HG03575 (cell line): ENCODE data around the gene FOXJ3.

Experiments
- ATAC-seq: cut with Tn5 transposase; IDR thresholded peaks from one replicate; pipeline ENCODE4 v1.9.1; 2021; ENCODE audit not compliant: unreplicated experiment, insufficient number of reproducible peaks, low FRiP score; ENCODE audit errors: extremely low read depth

Gene FOXJ3

DNA sequence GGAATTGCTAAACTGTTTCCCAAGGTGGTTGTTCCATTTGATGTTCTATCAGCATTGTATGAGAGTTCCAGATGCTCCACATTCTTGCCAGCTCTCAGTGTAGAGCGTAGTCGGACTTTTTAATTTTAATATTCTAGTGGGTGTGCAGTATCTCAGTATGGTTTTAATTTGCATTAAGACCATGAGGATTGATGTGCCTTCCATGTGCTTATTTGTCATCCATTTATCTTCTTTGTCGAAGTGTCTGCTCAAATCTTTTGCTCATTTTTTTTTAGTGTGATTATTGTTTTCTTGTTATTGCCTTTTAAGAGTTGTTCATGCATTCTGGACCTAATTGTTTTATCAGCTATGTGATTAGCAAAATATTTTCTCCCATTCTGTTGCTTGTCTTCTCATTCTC is 195.6 kb downstream of the FOXJ3 start:
- no peak for ATAC-seq

DNA sequence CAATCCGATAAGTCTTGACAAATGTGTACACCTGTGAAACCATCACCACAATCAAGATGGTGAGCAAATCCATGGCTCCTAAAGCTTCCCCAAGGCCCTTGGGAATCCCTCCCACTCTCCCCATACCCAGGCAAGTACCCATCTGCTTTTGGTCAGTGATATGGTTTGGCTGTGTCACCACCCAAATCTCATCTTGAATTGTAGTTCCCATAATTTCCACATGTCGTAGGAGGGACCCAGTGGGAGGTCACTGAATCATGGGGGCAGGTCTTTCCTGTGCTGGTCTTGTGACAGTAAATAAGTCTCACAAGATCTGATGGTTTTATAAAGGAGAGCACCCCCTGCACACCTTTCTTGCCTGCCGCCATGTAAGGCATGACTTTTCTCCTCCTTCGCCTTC is 196.4 kb downstream of the FOXJ3 start:
- ATAC-seq = no peak

DNA sequence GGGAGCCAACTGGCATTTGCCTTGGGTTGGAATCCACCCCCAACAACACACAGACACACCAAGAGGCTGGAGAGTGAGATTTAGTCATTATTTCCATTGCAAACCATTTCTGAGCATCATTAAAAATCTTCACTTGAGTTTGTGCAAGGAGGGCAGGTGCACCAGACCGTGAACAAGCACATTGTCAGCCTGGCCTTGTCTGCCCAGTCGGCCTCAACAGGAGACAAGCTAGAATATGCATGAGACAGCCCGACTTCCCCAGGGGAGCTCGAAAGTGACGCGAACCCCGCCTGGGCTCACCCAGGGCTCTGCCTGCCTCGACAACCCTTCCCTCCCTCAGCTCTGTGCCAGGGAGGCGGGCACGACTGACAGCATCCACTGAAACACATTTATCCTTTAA is 197.3 kb downstream of the FOXJ3 start:
- no peak for ATAC-seq

DNA sequence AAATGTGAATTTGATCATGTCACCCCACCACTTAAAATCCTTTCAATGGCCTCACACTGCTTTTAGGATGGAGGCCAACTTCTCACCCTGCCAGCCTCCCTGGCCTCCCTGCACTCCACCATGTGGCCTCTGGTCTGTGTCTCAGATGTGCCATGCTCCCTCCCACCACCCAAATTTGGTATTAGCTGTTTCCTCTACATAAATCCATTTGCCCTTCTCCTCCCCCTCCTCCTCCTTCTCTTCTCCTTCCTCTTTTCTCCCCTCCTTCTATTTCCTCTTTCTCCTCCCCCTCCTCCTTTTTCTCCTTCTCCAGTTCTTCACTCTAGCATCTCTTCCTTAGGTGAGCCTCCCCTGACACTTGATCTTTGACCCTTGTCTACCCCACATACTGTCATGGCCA is 198.6 kb downstream of the FOXJ3 start:
- no peak for ATAC-seq

DNA sequence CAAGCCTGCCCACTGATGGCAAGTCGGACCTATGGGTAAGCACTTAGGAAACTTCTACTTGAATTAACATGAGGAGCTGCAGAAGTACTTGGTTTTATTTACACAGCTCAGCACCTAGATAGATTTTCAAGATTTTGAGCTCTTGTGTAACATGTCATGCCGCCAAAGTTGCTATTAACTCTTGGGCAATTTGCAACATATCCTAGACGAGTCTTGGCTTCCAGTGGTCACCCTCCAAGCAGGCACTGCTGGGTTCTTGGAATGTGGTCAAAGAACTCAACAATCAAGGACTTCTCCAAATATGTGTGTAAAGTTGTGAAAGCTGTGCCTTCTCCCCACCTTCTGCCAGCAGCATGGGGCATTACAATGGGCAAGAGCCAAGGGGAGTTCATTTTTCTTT is 199.6 kb downstream of the FOXJ3 start:
- no peak for ATAC-seq

DNA sequence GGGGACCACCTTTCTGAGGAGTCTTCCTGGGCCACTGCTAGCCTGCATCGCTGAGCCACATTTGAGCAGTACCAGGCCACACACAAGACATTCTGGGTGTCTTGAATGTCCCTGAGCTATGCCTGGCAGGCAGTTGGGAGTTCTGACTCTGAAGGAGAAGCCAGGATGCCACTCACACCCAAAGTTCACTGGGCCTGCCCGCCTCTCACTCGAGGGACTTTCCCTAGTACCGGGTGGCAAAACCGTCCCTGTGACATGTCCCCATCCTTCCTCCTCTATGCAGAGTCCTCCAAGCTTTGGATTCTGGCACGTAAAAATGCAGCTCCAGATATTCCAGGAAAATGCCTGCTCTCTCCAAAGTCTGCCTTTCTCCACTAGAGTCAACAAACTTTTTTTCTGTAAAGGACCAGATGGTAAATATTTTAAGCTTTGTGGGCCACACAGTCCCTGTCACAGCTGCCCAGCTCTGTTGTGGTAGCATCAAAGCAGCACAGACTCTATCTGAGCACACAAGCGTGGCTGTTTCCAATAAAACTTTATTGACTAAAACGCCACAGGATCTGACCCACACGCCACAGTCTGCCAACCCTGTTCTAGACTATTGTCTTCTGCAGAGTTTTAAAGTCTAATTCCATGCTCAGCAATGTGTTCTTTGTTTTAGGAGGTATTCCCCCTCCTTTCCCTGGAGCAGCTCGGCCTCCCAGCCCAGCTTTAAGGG is 201.1 kb downstream of the FOXJ3 start:
- no peak for ATAC-seq

DNA sequence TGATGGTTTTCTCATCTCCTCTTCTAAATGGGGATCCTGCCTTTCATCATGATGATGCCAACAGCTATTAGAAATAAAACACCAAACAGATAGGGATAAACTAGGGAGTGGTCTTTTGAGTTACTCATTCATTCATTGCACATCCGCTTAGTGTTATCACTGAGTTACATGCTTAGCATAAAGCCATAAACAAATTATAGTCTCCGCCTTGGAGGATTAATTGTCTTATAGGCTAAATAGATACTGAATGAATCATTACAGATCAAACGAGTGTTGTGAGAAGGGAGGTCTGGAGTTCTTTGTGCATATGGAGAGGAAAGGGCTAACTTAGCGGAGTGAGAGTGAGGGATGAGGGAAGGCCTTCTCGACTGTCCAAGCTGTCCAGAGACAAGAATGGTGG is 201.6 kb downstream of the FOXJ3 start:
- no peak for ATAC-seq

DNA sequence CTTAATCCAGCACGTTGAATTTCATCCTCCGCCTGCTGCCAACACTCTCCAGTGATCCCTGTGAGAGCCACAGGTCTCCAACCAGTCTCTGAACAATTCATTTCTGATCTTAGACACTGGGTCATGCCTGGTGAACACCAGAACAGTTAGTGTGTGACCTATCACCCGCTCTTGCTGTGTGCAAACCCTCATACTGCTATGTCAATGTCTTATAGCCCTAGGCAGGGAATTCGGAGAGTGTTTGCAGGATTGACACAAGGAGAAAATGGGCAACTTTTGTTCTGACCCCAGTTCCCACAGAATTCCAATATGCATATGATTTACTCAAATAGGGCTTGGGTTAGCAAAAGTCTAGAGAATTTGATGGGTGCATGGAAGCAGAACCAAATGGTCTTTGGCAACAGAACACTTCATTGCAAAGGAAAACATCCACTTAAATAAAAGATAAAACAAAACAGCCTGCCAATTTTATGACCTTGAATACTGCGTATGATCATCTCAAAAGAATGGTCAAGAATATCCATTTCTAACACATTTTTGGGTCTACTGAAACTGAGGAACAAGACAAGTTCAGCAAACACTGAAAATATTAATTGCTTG is 204.9 kb downstream of the FOXJ3 start:
- ATAC-seq = no peak

DNA sequence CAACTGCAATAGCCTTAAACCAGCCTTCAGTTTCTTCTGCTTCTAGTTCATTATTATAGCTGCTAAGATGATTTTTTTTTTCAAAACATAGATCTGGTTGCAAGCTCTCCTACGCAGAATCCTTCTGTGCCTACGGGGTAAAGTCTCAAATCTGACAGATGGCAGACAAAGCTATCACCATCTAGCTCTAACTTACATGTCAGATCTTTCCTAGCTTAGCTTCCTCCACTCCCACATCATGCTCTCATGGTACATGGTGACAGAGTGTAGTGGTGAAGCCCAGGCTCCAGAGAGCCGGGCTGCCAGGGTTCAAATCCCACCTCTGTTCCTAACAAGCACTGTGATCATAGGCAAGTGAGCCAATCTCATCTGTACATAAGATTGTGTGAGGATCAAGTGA is 206.1 kb downstream of the FOXJ3 start:
- ATAC-seq = no peak

DNA sequence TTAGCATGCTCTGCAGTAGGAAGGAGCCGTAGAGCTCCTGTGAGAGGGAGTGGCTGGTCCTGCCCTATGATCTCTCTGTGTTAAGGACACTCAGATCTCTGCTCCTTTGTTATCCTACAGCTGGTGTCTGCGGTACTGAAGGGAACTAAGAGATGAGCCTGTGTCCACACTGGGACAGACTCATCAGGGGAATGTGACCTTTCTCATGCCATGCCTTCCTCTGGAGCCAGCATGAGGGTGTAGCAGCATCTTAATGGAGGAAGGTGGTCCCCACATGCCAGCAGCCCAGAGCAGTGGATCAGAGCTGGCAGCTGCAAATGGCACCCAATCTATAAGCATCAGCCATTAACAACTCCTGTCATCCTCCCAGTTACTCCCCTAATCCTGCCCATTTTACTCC is 206.5 kb downstream of the FOXJ3 start:
- ATAC-seq = no peak

DNA sequence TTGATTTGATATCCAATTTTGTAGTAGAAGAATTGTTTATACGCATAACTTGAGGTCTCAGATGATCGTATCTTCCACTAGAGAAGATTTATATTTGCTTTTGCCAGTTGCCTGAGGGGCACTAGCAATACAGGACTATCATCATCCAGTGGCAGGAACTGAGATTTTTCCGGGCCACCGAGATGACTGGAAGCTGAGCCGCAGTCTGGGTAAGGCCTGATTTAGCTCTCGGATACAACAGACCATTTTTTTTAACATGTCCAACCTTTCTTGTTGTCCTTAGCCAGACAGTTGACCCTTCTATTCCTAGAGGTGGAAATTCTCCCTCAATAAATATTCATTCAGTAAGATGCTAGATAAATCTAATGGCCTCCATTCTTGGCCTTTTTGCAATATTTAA is 207.3 kb downstream of the FOXJ3 start:
- ATAC-seq = no peak
